DMS79 (cell line): ENCODE measurements around the gene XRCC4.
"Not testable (repeated sequence)": the region's sequence is repeated elsewhere in the genome, so short reads cannot be mapped to it uniquely, and the experiment has no call there.

ENCODE experiments used
- DNase-seq: peaks from one replicate; lab custom pipeline; 2025; lab: John Stamatoyannopoulos, UW

The XRCC4 gene

GRCh38 chr5:83179966-83180365 is 102.6 kb downstream of the XRCC4 start:
- no peak for DNase-seq

- no peak for DNase-seq
Observed at GRCh38 chr5:83184534-83184933, 107.2 kb downstream of the XRCC4 start.

- DNase-seq: no peak
Observed at GRCh38 chr5:83192947-83193346, 115.6 kb downstream of the XRCC4 start.

- DNase-seq: no peak
Observed at GRCh38 chr5:83197326-83197967, 120.1 kb downstream of the XRCC4 start.

GRCh38 chr5:83199126-83199525 is 121.8 kb downstream of the XRCC4 start:
- DNase-seq: no peak

GRCh38 chr5:83204651-83205050 is 127.3 kb downstream of the XRCC4 start:
- no peak for DNase-seq

GRCh38 chr5:83209963-83210362 is 132.6 kb downstream of the XRCC4 start:
- DNase-seq: no peak

GRCh38 chr5:83219077-83219476 is 141.7 kb downstream of the XRCC4 start:
- DNase-seq: no peak

- DNase-seq: no peak
Observed at GRCh38 chr5:83219495-83219894, 142.1 kb downstream of the XRCC4 start.

GRCh38 chr5:83220331-83220730 is 143.0 kb downstream of the XRCC4 start:
- no peak for DNase-seq

- DNase-seq: no peak
Observed at GRCh38 chr5:83222906-83223305, 145.6 kb downstream of the XRCC4 start.

- DNase-seq: no peak
Observed at GRCh38 chr5:83227611-83228010, 150.3 kb downstream of the XRCC4 start.

- DNase-seq: no peak
Observed at GRCh38 chr5:83230511-83230910, 153.2 kb downstream of the XRCC4 start.

GRCh38 chr5:83244516-83244915 is 167.2 kb downstream of the XRCC4 start:
- DNase-seq: no peak

GRCh38 chr5:83245037-83245436 is 167.7 kb downstream of the XRCC4 start:
- no peak for DNase-seq

- DNase-seq: no peak
Observed at GRCh38 chr5:83246071-83246470, 168.7 kb downstream of the XRCC4 start.

GRCh38 chr5:83249156-83249555 is 171.8 kb downstream of the XRCC4 start:
- no peak for DNase-seq

GRCh38 chr5:83251849-83252248 is 174.5 kb downstream of the XRCC4 start:
- DNase-seq: no peak

- DNase-seq: no peak
Observed at GRCh38 chr5:83253720-83254119, 176.4 kb downstream of the XRCC4 start.

- no peak for DNase-seq
Observed at GRCh38 chr5:83255268-83255667, 177.9 kb downstream of the XRCC4 start.

- no peak for DNase-seq
Observed at GRCh38 chr5:83256091-83256780, 178.9 kb downstream of the XRCC4 start.

GRCh38 chr5:83257684-83258083 is 180.3 kb downstream of the XRCC4 start:
- not testable (repeated sequence) for DNase-seq

GRCh38 chr5:83265318-83265717 is 188.0 kb downstream of the XRCC4 start:
- DNase-seq: no peak

- no peak for DNase-seq
Observed at GRCh38 chr5:83270311-83270710, 193.0 kb downstream of the XRCC4 start.
